Muscle of arm (tissue), 14 donors: ENCODE data around the gene ARHGAP19. TPM values are rescaled to one million over a fixed set of nuclear protein-coding genes. Genes with fewer than 3 reads are reported as not detected.
A peak's percentile ranks its signal among the peaks of the same experiment; 100 is the strongest.

Experiments
- DNase-seq: peaks from one replicate; pipeline ENCODE4 v3.0.0-alpha.2; 2013
- long read RNA-seq, 11 donors: transcript quantifications; one replicate each; lab custom pipeline, GENCODE V29; 2026
- polyA plus RNA-seq, 12 donors: library from polyadenylated mRNA; unstranded; fragments of 120-200 nt; gene quantifications; one replicate each; pipeline ENCODE4 v1.2.1, GENCODE V29; 2013; ENCODE audit not compliant: insufficient read length in 12 of 12

ARHGAP19 gene, protein sequence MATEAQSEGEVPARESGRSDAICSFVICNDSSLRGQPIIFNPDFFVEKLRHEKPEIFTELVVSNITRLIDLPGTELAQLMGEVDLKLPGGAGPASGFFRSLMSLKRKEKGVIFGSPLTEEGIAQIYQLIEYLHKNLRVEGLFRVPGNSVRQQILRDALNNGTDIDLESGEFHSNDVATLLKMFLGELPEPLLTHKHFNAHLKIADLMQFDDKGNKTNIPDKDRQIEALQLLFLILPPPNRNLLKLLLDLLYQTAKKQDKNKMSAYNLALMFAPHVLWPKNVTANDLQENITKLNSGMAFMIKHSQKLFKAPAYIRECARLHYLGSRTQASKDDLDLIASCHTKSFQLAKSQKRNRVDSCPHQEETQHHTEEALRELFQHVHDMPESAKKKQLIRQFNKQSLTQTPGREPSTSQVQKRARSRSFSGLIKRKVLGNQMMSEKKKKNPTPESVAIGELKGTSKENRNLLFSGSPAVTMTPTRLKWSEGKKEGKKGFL
- polyA plus RNA-seq, result 10 to 100 TPM in 10 of 12 donors, 1 to 10 TPM in 1, not detected in 1; 8.3 to 29.0 (median 14.2) TPM
- long read RNA-seq, donor 1, result 0 reads
- long read RNA-seq, donor 2, full-length matches to known transcripts, result 4 of 4 reads
- long read RNA-seq, donor 2, partial matches to known transcripts, result 0 of 4 reads
- long read RNA-seq, donor 2, other reads (novel, unspliced or antisense), result 0 of 4 reads
- long read RNA-seq, donor 3, full-length matches to known transcripts, result 2 of 2 reads
- long read RNA-seq, donor 3, partial matches to known transcripts, result 0 of 2 reads
- long read RNA-seq, donor 3, other reads (novel, unspliced or antisense), result 0 of 2 reads
- long read RNA-seq, donor 4, full-length matches to known transcripts, result 1 of 1 reads
- long read RNA-seq, donor 4, partial matches to known transcripts, result 0 of 1 reads
- long read RNA-seq, donor 4, other reads (novel, unspliced or antisense), result 0 of 1 reads
- long read RNA-seq, donor 5, result 0 reads
- long read RNA-seq, donor 6, full-length matches to known transcripts, result 5 of 5 reads
- long read RNA-seq, donor 6, partial matches to known transcripts, result 0 of 5 reads
- long read RNA-seq, donor 6, other reads (novel, unspliced or antisense), result 0 of 5 reads
- long read RNA-seq, donor 7, full-length matches to known transcripts, result 1 of 1 reads
- long read RNA-seq, donor 7, partial matches to known transcripts, result 0 of 1 reads
- long read RNA-seq, donor 7, other reads (novel, unspliced or antisense), result 0 of 1 reads
- long read RNA-seq, donor 8, result 0 reads
- long read RNA-seq, donor 9, result 0 reads
- long read RNA-seq, donor 10, full-length matches to known transcripts, result 3 of 3 reads
- long read RNA-seq, donor 10, partial matches to known transcripts, result 0 of 3 reads
- long read RNA-seq, donor 10, other reads (novel, unspliced or antisense), result 0 of 3 reads
- long read RNA-seq, donor 11, full-length matches to known transcripts, result 2 of 2 reads
- long read RNA-seq, donor 11, partial matches to known transcripts, result 0 of 2 reads
- long read RNA-seq, donor 11, other reads (novel, unspliced or antisense), result 0 of 2 reads

DNA sequence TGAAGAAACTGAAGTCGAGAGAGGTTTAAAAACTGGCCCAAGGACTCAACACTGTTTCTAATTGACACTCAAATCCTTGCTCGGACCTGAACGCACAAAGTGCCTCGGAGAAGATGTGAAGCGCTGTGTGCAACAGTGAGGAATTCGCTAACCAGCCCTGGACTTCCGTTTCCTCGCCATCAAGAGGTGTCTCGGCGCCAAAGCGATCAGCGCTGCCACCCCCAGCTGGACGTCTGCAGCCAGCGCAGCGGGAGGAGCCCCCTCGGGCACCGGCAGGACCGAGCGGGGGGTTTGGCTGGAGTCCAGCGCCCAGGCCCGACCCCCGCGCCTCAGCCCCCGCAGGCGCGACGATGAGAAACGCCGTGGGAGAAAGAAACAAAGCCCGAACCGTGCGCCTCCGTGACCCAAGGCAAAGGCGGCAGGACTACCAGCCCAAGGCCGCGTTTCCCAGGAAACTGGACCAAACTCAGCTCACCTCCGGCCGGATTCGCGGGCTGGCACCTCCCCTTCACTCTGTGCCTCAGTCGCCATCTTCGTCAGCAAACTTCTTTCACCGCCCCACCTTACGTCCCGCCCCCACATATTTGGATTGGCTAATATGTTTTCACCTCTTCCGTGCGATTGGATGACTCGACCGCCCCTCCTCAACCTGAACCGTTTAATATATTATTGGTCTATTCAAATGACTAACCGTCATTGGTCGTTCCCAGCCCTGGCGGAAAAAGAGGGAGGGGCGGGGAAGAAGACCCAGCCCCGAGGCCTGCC is at the start of gene ARHGAP19:
TSS of gene ARHGAP19 (minus strand) at position 541 of the 765 bp plus-strand sequence. CDS start at position 531, 10 bp downstream.
- peak; percentile 98 for DNase-seq

DNA sequence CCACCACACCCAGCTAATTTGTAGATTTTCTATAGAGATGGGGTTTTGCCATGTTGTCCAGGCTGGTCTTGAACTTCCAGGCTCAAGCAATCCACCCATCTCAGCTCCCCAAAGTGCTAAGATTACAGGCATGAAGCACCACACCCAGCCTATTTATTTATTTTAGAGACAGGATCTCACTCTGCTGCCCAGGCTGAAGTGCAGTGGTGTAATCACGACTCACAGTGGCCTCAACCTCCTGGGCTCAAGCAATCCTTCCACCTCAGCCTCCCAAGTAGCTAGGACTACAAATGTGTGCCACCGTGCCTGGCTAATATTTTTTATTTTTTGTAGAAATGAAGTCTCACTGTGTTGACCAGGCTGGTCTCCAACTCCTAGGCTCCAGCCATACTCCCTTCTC is 49.0 kb upstream of the ARHGAP19 start:
- DNase-seq, result no peak

- no peak for DNase-seq
Observed at GRCh38 chr10:97338041-97338440, 45.6 kb upstream of the ARHGAP19 start.

DNA sequence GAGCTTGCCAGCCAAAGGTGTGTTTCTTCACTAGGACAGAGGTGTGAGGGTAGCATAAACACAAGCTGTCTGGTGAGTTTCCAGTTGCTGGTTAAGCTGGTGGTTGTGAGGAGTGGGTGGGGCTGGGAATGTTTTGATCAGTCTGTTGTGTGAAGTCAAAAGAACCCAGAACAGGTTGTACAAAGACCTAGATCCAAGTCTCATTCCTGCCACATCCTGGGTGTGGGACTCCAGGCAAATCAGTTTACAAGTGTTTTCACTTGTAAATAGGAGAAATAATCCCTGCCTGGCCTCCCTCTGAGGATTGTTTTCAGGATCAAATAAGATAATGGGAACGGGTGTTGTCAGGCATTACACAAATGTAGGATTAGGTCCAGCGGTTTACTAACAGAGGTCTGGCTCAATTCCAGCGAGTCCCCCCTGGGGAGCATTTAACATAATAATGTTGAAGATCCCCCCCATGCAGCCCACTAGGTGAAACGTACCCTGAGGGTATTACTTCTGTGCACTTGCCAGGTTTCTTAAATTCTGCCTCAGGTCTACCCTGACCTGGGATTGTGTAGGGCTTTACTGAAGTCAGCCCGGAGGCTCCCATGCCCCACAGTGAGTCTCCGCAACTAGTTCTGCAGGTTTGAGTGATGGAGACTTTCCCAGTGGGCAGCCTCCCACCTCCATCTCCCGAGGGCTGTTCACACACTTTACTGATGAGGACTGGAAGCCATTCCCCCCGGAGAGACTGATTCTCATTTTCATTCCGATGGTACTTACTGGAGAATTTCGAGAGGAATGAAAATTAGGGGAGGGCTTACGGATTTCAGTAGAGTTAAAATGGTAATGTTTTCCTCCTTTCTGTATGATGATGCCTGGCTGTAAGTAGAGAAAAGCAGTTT is 44.8 kb upstream of the ARHGAP19 start:
- DNase-seq, result no peak

GRCh38 chr10:97336446-97336845 is 44.0 kb upstream of the ARHGAP19 start:
- no peak for DNase-seq

DNA sequence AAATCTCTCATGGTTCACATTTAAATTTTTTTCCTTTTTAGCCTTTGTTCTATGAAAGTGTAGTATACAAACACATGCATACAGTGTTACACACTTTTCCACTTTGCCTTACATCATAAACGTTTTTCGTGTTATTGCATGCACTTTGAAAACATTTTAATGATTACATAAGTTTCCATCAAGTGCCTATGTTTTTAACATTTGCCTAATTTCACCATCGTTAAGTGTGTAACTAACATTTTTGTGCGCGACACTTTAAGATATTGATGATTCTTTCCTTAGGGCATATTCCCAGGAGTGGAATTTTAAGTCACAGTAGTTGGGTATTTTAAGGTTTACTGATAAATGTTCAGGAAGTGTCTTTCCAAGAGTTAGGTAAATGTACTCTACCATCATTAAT is 43.6 kb upstream of the ARHGAP19 start:
- DNase-seq, result no peak

GRCh38 chr10:97335188-97335619 is 42.8 kb upstream of the ARHGAP19 start:
- no peak for DNase-seq

- peak; percentile 94 for DNase-seq
Observed at GRCh38 chr10:97334370-97335175, 42.1 kb upstream of the ARHGAP19 start, which contains the start of gene FRAT2. FRAT2 (minus strand) TSS chr10:97334729; CDS start chr10:97334572, 157 bp downstream.

DNA sequence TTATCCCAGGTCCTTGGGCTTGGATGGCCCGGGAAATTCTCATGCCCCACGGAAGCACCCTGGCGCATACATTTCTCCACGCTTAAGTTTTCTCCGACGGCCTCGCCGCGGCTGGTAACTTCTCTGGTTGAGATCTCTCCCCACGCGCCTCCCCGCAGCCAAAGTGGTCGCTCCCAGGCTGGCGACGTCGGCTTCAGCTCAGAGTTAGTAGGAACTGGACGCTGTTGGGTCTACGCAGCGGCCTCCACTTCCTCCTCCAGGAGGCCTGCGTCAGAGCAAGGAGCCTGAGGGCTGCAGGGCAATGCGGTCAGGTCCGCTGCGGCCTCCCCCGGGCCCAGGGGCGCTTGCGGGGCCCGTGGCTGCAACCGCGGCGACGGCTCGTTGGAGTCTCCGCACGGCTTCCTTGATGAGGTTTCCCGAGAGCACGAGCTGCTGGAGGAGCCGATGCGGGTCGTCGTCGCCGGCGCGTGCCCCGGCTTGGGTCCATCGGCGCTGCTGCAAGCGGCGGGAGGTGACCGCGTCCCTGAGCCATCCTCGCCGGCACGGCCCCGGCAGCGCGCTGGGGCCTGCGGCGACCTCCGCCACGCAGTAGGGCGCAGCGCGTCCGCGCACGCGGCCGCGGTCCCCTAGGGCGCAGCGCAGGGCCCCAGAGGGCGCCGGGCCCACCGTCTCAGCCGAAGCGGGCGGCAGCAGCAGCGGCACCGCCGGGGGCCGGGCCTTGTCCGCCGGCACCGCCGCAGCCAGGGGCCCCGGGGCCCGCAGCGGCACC is 41.3 kb upstream of the ARHGAP19 start:
- DNase-seq, result no peak

DNA sequence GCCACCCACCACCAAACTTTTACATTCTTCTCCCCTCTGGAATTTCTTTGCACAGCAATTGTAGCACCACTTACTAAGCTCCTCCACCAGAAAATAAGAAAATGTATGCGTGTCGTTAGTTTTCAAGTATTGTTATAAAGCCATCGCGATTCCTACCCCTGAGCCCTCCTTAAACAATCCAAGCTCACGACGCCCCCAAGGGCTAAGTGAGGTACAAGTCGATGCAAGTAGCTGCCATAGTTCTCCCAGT is 40.8 kb upstream of the ARHGAP19 start:
- DNase-seq, result no peak

DNA sequence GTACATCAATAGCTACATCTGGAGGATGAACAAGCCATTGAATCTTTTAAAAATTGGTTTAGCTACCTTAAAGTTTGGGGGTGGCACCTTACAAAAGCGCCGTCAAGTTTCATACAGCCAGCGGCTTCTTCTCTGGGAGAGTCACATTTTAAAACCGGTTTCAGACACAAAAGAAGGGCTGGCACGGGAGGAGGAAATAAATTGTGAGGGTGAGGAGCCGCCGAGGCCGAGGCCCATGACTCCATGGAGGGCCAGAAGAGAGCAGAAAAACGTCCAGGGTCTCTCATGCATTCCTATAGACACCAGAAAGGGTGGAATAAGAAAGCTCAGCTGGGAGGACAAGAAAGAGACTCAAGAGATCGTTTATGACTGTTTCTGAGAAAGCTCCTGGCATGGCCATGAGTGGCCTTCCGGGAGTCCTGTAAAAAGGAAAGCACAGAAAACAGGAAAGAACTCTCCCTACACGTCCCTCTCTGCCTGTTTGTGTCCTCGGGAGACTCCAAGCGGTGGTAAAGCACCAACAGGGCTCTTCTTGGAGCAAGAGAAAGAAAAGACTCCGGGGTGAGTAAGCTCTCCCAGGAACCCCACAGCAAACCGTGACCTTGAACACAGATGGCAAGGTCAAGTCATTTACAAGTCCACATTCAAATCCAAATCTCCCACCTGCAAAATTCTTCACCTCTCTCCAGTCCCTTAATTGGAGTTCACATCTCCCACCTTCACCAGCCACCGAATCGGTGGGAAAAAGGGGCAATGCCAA is 40.3 kb upstream of the ARHGAP19 start:
- no peak for DNase-seq

- no peak for DNase-seq
Observed at GRCh38 chr10:97331153-97331703, 38.8 kb upstream of the ARHGAP19 start.

GRCh38 chr10:97329766-97330165 is 37.3 kb upstream of the ARHGAP19 start:
- no peak for DNase-seq

DNA sequence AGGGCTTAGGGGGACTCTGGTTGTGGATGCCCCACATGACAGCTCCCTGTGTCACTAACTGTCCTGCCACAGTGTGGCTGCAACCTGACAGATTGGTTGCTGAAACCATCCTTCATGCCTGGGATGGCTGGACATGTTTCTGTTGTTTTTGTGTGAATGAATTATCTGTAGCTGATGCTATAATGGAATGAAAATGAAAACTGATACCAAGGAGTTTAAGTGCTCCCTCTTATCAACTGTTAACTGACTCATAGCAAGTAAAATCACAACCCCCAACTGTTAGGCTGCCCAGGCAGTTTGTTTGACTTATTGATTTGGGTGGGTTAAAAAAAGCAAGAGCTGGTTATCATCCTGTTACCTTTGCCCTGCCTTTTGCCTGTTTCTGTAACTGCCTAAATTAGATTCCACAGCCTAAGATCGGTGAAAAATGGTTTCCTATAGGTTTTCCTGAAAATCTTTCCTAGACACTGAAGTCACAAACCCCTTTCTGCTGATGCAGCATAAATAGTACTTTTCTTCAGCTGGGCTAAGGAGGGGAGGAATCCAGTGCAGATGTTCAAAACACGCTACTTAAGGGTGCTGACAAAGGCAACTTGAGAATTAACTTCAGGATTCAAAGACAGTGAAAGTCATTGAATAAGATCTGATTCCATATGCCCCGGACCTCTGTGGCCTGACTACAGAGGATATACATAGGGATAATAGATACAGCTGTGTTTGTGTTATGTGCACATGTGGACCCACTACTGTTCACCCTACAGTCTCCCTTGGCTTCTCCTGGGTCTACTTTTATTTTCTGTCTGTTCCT is 36.4 kb upstream of the ARHGAP19 start:
- no peak for DNase-seq

GRCh38 chr10:97327348-97328294 is 35.2 kb upstream of the ARHGAP19 start:
- DNase-seq, result no peak
